T-helper 2 cell treated with Interferon-gamma antibody and Interleukin-4, amounts not matched to agents 5 μg/mL and 100 μg/mL, for 36 hours (primary cell): ENCODE measurements around the gene COBLL1.

Experiments used
- DNase-seq: peaks from one replicate; pipeline ENCODE4 v3.0.0; 2021; ENCODE audit warnings: low spot score
- H3K27ac Mint-ChIP-seq: one replicate; pipeline ENCODE4 v1.8.0; 2021; ENCODE audit warnings: mild to moderate bottlenecking, mixed read lengths
- H3K27me3 Mint-ChIP-seq: one replicate; pipeline ENCODE4 v1.8.0; 2021; ENCODE audit warnings: low read depth, mixed read lengths
- H3K36me3 Mint-ChIP-seq: one replicate; pipeline ENCODE4 v1.8.0; 2021; ENCODE audit warnings: low read depth, mixed read lengths
- H3K4me1 Mint-ChIP-seq: one replicate; pipeline ENCODE4 v1.8.0; 2021; ENCODE audit warnings: low read depth, mixed read lengths
- H3K4me3 Mint-ChIP-seq: one replicate; pipeline ENCODE4 v1.8.0; 2022; ENCODE audit warnings: mild to moderate bottlenecking, moderate library complexity, mixed read lengths
- H3K9me3 Mint-ChIP-seq: one replicate; pipeline ENCODE4 v1.8.0; 2021; ENCODE audit warnings: mixed read lengths

The COBLL1 gene

DNA sequence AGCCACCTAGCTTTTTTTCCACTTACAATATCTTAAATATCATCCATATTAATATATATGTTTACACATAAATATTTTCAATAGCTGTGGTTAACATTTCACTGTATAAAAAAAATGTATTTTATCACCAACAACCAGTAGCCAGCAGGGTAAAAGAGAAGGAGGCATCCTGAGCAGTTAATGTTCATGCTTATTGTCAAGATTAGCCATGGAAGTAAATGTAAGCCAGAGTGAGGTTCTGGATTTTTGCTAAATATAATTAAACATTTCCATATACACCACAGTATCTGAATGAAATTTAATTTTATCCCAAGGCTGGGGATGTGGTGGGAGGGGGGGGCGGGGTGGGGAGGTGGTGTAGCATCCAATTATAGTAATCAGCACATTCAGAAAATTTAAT lies 140.1 kb downstream of the COBLL1 start:
- no peak for DNase-seq
- Mint-ChIP-seq H3K27ac (no peak overlapping the region), H3K36me3 (no peaks in the 10 kb centered on the region), H3K4me3 (no peak overlapping the region), H3K4me1 (no peaks in the 10 kb centered on the region), H3K27me3 (no peaks in the 10 kb centered on the region), H3K9me3 (no peaks in the 10 kb centered on the region)

DNA sequence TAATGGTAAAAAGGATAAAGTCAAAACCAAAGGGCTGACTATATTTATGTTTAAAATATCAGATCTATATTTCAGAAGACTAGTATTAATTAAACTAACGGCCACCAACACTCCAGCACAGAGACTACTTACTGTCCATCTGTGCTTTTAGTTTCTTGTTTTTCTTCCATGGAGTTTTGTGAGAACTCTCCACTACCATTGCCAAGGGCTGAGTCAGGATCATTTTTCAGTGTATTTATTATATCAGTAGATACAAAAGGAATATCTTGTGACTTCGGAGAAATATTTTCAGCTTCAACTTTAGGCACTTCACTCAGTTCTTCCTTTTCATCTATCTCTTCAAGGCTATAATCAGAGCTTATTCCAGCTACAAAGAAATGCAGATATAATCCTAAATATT lies 141.2 kb downstream of the COBLL1 start:
- no peak overlapping the region for H3K27ac Mint-ChIP-seq
- no peak overlapping the region for H3K4me3 Mint-ChIP-seq
- DNase-seq: no peak
- H3K36me3 Mint-ChIP-seq: no peaks in the 10 kb centered on the region
- H3K4me1 Mint-ChIP-seq: no peaks in the 10 kb centered on the region
- no peaks in the 10 kb centered on the region for H3K9me3 Mint-ChIP-seq
- no peaks in the 10 kb centered on the region for H3K27me3 Mint-ChIP-seq

DNA sequence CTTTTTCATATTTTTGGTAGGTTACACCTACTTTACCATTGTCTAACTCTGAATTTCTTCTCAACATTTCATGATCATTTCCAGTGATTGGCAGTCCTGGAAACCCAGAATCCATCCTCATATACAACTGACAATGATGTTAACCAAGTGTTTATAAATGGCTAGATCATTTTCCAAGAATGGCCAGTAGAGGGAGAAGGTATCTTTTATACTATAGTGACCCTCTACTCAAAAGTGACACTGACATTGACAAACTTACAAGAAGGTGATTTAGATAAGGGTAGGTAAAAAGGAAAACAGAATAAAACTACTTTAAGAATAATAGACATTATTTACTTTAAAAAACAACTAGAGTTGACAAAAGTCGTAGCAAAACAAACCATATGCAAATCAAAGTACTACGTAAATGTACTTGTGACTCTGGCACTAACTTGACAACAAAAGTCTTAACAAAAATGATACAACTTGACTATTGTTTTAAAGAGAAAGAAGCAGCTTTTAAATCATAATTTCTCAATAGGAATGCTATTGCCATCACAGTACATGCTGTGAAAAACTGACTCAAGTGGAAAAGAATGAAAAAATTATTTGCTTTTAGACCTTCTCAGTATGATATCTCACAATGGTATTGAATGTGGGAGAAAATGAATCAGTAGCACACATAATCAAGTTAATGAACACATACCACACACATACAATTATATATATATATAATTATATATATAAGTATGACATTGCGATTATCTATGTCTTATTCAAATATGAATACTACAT lies 143.7 kb downstream of the COBLL1 start:
- DNase-seq: no peak
- Mint-ChIP-seq H3K27ac (no peak overlapping the region), H3K4me3 (no peak overlapping the region), H3K36me3 (no peaks in the 10 kb centered on the region), H3K9me3 (no peaks in the 10 kb centered on the region), H3K4me1 (no peaks in the 10 kb centered on the region), H3K27me3 (no peaks in the 10 kb centered on the region)

DNA sequence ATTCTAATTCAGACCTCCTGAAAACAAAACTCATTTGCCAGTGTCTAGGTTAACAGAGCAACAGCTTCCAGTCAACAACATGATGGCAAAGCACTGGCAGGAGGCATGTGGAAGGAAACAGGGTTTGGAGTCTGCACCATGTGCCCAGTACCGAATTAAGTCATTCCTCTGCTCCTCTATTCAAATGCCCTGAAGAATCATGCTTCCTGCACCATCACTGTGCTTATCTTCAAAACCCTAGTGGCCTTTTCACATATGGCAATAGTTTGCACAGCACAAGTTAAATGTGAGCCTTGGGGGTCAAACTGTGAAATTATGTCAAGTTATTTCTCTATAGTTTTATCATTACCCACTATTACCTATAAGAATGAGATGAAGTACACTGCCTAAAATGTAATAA lies 145.0 kb downstream of the COBLL1 start:
- no peak for DNase-seq
- no peaks in the 10 kb centered on the region for H3K36me3 Mint-ChIP-seq
- H3K4me1 Mint-ChIP-seq: no peaks in the 10 kb centered on the region
- H3K4me3 Mint-ChIP-seq: no peak overlapping the region
- H3K27ac Mint-ChIP-seq: no peak overlapping the region
- H3K9me3 Mint-ChIP-seq: no peaks in the 10 kb centered on the region
- no peaks in the 10 kb centered on the region for H3K27me3 Mint-ChIP-seq

DNA sequence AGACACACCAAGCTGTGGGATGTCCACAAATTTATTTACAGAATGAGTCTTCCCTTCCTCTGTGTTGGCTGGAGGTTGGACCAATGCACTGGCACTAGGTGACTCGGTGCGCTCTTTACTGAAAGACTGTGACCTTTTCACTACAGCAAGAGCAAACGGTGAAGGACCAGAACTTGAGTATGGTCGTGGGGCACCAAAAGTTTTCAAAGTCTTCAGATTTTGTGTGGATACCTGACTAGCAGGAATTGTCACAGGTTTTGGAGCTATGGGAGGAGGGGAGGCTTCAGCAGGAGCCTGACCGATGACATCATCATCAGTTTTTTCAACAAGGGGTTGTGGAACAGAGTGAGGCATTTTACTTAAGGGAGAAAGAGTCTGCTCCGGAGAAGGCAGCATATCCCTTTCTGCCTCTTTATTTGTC lies 147.3 kb downstream of the COBLL1 start:
- Mint-ChIP-seq H3K4me3 (no peak overlapping the region), H3K36me3 (no peaks in the 10 kb centered on the region), H3K27ac (no peak overlapping the region), H3K9me3 (no peaks in the 10 kb centered on the region), H3K27me3 (no peaks in the 10 kb centered on the region), H3K4me1 (no peaks in the 10 kb centered on the region)
- DNase-seq: no peak

DNA sequence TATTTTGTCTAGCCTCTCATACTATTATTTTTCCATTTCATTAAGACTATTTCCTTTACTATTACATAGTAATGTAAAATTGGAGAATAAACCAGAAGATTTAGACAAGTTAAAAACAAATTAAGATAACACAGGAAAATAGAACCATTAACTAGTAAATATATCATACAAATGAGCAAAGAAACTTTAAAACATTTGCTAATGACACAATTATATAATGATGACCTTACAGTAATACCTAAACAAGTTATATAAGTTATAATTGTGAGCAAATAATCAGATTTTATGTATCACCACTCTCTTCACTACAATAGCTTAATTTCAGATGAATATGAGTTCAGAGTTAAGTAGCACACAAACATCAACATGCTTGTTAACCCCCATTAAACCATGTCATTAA lies 147.8 kb downstream of the COBLL1 start:
- no peak overlapping the region for H3K4me3 Mint-ChIP-seq
- no peaks in the 10 kb centered on the region for H3K9me3 Mint-ChIP-seq
- H3K27me3 Mint-ChIP-seq: no peaks in the 10 kb centered on the region
- no peak overlapping the region for H3K27ac Mint-ChIP-seq
- H3K4me1 Mint-ChIP-seq: no peaks in the 10 kb centered on the region
- DNase-seq: no peak
- H3K36me3 Mint-ChIP-seq: no peaks in the 10 kb centered on the region

DNA sequence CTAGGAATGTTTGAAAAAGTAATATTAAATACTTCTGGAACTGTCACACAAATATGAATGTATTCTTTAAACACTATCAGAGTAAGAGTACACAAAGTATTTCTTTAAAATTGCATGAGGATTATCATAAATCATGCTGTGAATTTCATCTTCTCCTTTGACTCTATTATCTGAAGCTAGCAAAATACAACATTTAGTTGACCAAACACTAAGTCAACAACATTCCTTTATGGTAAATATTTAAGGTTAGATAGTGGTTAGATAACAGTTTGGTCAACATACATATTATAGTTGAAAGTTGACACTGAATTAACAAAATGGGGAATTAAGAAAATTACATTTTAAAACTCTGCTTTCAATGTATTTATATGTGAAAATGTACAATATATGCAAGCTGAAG lies 148.2 kb downstream of the COBLL1 start:
- Mint-ChIP-seq H3K4me1 (no peaks in the 10 kb centered on the region), H3K36me3 (no peaks in the 10 kb centered on the region), H3K27me3 (no peaks in the 10 kb centered on the region), H3K4me3 (no peak overlapping the region), H3K27ac (no peak overlapping the region), H3K9me3 (no peaks in the 10 kb centered on the region)
- no peak for DNase-seq

DNA sequence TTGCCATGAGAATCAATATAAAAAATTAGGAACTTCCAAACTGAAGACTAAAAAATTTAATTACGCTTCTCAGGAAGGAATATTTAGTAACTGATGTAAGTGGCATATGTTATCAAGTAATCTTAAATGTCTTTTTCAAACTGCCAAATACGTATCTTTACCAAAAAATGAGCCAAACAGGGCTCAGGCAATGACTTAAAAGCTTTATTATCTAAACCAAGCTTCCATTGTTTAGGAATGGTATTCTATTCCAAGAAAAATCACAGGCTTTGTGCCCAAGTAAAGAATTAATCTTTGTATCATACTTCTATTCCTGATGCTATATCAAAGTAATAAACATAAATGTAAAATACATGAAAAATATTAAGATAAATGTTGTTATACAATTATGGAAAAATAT lies 148.7 kb downstream of the COBLL1 start:
- no peak overlapping the region for H3K27ac Mint-ChIP-seq
- no peaks in the 10 kb centered on the region for H3K4me1 Mint-ChIP-seq
- H3K4me3 Mint-ChIP-seq: no peak overlapping the region
- H3K36me3 Mint-ChIP-seq: no peaks in the 10 kb centered on the region
- no peak for DNase-seq
- no peaks in the 10 kb centered on the region for H3K9me3 Mint-ChIP-seq
- no peaks in the 10 kb centered on the region for H3K27me3 Mint-ChIP-seq

DNA sequence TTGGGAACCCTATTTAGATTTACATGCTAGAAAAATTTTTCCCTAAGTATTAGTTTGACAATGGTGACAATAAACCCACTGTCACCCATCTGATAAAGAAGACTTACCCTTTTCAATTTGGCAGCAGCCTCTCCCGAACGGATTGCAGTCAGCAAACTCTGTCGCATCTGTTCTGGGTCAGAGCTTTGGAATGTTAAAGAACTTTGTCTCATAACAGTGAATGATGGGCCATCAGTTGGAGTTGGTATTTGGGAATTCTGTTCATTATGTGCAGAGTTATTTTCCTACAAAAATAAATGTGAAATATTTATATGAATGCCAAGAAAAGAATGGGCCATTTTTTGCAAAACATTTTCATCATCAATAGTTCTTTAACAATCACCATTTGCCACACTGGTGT lies 149.5 kb downstream of the COBLL1 start:
- no peak overlapping the region for H3K27ac Mint-ChIP-seq
- H3K4me3 Mint-ChIP-seq: no peak overlapping the region
- no peaks in the 10 kb centered on the region for H3K9me3 Mint-ChIP-seq
- H3K36me3 Mint-ChIP-seq: no peaks in the 10 kb centered on the region
- no peak for DNase-seq
- H3K4me1 Mint-ChIP-seq: no peaks in the 10 kb centered on the region
- no peaks in the 10 kb centered on the region for H3K27me3 Mint-ChIP-seq

DNA sequence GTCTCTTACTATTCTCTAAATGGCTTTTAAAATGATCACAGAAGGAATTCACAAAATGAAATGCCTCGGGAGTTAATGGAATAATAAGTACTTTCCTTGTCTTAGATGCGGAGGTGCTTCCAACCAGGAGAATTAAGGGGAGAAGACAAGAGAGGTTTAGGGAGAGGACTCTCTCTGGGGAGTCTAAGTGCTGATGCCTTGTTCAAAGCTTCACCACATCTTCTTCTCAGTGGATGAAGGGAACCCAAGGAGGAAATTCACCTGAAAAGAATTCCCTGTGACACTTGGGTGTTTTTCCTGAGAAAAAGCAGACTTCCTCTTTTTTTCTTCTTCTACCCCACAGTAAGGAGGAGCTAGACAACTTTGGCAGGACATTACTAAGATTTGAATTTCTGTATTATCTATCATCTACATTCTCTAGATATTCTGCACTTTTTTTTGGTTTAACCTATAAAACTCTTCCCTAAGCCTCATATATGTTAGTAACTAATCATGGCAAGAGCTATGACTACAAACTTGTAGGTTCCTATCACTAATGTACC lies 150.2 kb downstream of the COBLL1 start:
- Mint-ChIP-seq H3K36me3 (no peaks in the 10 kb centered on the region), H3K27ac (no peak overlapping the region)

DNA sequence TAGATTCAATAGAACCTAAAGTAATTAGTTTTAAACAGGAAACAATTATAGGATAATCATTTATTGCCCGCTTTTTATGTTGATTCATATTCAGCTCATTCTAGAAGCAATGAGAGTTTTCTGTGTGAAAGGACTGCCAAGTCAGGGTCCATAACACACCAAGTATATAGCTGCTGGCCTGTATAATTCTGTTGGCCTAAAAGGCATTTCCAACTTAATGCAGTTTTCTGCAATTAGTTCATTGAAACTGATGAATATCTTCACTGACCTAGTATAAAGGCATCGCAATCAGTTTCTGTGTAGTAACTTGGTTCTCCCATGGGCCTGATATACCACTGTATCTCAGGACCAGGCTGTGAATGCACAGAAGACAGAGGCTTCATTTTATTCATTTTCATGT lies 151.3 kb downstream of the COBLL1 start:
- no peaks in the 10 kb centered on the region for H3K36me3 Mint-ChIP-seq
- H3K27ac Mint-ChIP-seq: no peak overlapping the region
- H3K27me3 Mint-ChIP-seq: no peaks in the 10 kb centered on the region
- DNase-seq: no peak
- H3K9me3 Mint-ChIP-seq: no peaks in the 10 kb centered on the region
- H3K4me3 Mint-ChIP-seq: no peak overlapping the region
- H3K4me1 Mint-ChIP-seq: no peaks in the 10 kb centered on the region

More for the DNA sequence above, 150.2 kb downstream of the COBLL1 start:
- H3K27me3 Mint-ChIP-seq: no peaks in the 10 kb centered on the region
- no peaks in the 10 kb centered on the region for H3K9me3 Mint-ChIP-seq
- no peak overlapping the region for H3K4me3 Mint-ChIP-seq
- no peaks in the 10 kb centered on the region for H3K4me1 Mint-ChIP-seq
- DNase-seq: no peak

DNA sequence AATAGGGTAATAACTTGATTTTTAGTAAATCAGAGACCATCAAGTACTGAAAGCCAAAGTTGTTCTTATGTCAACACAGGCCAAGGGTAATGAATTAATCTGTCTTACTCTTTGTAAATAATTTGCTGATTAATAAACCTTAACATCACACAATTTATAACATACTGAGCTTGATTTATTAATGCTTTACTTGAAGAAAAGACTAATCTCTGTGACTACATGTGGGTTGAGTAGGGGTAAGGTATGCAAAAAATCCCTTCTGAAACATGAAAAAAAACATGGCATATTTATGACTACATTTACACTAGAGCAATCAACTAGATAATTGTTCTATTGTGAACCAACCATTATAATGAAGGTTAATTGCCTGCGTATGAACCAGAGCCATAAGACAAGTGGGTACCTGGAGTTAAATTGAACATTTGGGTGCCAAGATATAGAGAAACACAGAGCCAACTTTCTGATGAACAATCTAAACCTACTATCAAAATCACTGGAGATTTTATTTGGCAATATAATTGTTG lies 152.7 kb downstream of the COBLL1 start:
- Mint-ChIP-seq H3K4me1 (no peaks in the 10 kb centered on the region), H3K4me3 (no peak overlapping the region), H3K36me3 (no peaks in the 10 kb centered on the region), H3K27me3 (no peaks in the 10 kb centered on the region), H3K9me3 (no peaks in the 10 kb centered on the region), H3K27ac (no peak overlapping the region)
- DNase-seq: no peak

DNA sequence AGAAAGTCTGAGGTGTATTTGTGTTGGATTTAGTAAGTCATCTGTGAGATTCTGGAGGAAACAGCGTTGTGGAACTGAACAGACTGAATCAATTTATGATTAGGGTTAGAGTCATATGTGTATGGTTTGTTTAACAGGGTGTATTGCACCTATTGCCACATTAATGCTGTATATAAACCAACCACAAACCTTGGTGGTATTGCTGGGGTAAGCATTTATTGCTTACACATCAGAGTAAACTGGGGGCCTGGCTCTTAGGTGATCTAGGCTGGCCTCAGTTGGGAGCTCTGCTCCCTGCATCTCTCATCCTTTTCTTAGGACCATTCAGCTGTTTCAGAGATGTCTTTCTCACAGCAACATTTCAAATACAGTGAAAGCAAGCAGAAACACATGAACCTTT lies 160.6 kb downstream of the COBLL1 start:
- Mint-ChIP-seq H3K27me3 (no peaks in the 10 kb centered on the region), H3K4me3 (no peak overlapping the region), H3K27ac (no peak overlapping the region), H3K9me3 (peaks cover 6% of the 10 kb centered on the region), H3K4me1 (no peaks in the 10 kb centered on the region), H3K36me3 (no peaks in the 10 kb centered on the region)
- DNase-seq: no peak

DNA sequence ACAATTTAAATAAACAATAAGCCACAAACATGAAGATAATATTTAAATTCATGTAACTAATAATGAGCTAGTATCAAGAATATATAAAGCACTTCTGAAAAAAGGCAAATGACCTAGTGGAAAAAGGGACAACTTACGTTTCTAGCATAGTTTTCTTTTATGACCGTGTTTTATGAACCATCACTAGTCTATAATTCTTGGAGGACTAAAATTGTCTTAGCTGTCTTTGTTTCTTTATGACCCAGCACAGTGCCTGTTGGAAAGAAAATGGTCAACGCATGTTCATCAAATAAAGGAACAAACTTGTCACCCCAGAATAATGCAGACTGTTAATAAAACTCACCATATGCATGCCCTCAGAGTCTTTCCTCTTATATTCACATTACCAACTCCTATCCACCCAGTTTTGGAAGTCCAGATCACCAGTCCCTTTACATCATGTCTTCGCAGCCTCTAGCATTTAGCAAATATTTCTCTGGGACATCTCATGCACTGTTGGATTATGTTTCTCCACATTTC lies 162.9 kb downstream of the COBLL1 start:
- Mint-ChIP-seq H3K4me1 (no peaks in the 10 kb centered on the region), H3K9me3 (peaks cover 6% of the 10 kb centered on the region), H3K36me3 (no peaks in the 10 kb centered on the region), H3K4me3 (no peak overlapping the region), H3K27me3 (no peaks in the 10 kb centered on the region), H3K27ac (no peak overlapping the region)
- DNase-seq: no peak
